NCI-H69 (cell line): Measurements from ENCODE around the gene GLRA1.
"Not testable (repeated sequence)": the region's sequence is repeated elsewhere in the genome, so short reads cannot be mapped to it uniquely, and the experiment has no call there.

ENCODE experiments used
- DNase-seq: peaks from one replicate; lab custom pipeline; 2025; lab: John Stamatoyannopoulos, UW

GLRA1 gene

GRCh38 chr5:151815051-151815450 lies 109.6 kb downstream of the GLRA1 start:
- DNase-seq = no peak

DNA sequence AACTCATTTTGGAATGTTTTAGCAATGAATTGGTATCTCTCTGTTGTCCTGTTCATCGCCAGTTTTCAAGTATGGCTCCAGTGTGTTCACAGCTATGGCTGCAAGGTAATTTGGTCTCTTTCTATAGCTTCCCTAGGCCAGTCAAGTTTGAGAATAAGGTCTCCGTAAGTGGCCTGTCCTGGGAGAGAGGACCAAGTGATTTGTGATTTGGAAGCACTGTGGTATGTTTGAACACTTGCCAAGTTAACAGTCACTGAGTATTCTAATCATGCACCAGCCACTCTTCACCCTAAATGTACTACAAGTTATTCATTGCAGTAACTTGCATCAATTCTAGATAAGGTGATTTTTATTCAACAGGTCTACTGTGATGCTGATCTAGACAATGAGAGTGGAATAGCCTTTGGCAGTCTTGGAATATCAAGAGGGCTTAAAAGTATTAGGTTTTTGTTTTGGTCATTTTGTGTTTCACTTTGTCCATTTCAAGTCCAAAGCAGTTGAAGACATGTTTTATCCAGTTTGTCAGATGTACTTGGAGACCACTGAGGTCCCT lies 111.8 kb downstream of the GLRA1 start:
- no peak for DNase-seq

- DNase-seq = no peak
These were observed 112.9 kb downstream of the GLRA1 start for GRCh38 chr5:151811593-151812321.

DNA sequence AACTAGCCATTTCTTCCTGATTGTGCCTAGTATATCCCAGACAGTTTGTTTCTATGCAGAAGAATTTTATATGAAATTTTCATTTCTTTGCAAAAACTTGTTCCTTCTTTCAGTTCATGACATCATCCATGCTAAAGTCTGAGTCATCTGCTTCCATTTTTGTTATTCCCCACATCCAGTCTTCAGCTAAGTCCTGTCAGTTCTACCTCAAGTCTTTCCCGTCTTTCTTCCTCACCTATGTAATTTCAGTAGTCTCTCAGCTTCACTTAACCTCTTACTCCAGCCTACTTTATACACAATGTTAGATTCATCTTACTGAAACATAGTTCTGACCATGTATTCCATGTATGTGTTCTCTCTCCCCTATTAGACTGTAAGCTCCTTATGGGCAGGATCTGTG lies 113.8 kb downstream of the GLRA1 start:
- DNase-seq = no peak

DNA sequence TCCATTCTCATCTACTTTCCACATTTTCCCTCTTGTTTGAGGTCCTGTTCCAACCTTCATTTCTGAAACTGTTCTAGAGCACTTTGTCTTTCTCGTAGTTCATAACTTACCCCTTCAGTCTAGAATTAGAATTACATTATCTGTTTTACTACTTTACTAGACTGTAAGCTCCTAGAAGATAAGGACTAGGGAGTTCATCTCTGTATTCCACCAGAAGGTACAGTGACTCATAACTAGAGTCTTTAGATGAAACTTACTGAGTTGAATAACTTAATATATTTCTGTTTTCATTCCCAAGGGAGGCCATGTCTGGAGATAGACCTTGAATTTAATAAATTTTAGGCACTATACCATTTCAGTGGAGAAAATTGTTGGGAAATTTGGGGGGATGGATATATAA lies 114.2 kb downstream of the GLRA1 start:
- no peak for DNase-seq

DNA sequence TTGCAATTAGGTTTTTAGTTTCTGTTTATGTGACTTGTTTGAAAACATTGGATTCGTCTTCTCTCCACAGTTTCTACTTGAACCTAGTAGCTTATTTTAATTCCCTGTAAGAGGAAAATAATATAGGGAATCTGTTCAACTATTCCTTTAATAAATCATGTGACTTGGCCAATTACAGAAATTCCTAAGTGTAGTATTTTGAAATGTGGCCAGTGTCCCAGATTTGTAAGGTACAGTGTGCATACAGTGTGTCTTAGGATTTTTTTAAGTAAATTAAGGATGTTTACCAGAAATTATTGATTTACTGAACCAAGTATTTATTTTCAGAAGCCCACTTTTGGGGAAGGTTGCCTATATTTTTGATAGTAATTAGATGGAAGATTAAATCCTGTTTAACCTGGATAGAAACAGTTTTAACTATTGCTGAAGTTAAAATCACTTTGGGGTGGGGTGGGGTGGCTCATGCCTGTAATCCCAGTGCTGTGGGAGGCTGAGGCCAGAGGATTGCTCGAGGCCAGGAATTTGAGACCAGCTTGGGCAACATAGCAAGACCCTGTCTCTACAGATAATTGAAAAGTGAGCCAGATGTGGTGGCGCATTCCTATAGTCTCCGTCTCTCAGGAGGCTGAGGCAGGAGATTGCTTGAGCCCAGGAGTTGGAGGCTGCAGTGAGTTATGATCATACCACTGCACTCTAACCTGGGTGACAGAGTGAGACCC lies 116.0 kb downstream of the GLRA1 start:
- DNase-seq = no peak

- DNase-seq = no peak
These were observed 119.0 kb downstream of the GLRA1 start for GRCh38 chr5:151805414-151806223.

DNA sequence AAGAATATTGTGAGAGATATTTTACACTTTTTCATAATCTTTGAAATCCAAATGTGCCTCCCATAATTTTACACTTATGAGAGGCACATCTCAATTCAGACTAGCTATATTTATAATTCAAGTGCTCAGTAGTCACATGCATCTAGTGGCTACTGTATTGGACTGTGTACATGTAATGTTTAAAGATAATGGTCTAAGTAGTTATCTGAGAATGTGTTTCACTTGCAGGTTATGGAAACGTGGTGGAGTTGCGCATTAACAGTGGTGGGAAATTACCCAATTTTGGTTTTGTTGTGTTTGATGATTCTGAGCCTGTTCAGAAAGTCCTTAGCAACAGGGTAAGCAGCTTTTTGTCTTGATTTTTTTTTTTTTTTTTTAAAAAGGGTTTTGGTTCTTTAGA lies 124.1 kb downstream of the GLRA1 start:
- DNase-seq = no peak

- DNase-seq = no peak
These were observed 125.2 kb downstream of the GLRA1 start for GRCh38 chr5:151799407-151799806.

DNA sequence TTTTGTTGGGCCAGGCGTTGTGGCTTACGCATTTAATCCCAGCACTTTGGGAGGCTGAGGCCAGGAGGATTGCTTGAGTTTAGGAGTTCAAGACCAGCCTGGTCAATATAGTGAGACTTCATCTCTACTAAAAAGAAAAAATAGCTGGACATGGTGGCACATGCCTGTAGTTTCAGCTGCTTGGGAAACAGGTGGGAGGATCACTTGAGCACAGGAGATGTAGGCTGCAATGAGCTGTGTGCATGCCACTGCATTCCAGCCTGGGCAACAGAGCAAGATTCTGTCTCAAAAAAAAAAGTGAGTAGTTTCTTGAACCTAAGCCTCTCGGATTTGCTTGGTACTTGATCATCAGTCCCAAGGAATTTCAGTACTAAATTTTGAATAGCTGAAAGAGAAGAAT lies 126.0 kb downstream of the GLRA1 start:
- DNase-seq = no peak

DNA sequence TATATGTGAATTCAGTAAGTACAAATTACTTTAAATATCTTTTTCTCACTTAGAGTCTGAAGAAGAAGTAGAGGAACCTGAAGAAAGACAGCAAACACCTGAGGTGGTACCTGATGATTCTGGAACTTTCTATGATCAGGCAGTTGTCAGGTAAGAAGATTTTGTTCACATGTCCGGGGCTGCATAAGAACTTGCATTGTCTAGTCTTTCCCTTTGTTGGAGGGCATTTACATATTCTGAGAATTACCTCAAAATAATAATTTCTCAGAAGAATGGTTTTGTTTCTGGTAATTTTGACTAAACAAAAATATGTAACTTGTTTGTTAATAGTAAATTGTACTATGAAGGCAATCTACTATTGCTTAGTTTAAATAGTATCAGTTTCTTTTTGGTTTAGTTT lies 129.2 kb downstream of the GLRA1 start:
- no peak for DNase-seq

- DNase-seq = no peak
These were observed 131.3 kb downstream of the GLRA1 start for GRCh38 chr5:151793358-151793757.

- DNase-seq = no peak
These were observed 136.8 kb downstream of the GLRA1 start for GRCh38 chr5:151787817-151788216.

DNA sequence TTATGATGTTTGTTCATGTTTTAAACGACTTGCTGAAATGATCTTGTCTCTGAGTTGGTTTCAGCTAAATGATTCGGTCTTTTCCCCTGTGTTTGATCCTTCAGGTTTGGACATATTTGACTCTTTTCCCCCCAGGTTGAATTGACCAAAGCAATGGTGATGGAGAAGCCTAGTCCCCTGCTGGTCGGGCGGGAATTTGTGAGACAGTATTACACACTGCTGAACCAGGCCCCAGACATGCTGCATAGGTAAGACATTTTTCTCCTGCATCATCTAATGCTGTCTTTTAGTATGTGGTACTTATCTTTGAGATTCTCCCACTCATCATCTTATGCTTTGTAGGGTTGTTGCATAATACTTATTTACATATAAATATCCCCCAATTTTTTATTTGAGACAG lies 138.2 kb downstream of the GLRA1 start:
- no peak for DNase-seq

- DNase-seq = no peak
These were observed 140.5 kb downstream of the GLRA1 start for GRCh38 chr5:151784141-151784540.

DNA sequence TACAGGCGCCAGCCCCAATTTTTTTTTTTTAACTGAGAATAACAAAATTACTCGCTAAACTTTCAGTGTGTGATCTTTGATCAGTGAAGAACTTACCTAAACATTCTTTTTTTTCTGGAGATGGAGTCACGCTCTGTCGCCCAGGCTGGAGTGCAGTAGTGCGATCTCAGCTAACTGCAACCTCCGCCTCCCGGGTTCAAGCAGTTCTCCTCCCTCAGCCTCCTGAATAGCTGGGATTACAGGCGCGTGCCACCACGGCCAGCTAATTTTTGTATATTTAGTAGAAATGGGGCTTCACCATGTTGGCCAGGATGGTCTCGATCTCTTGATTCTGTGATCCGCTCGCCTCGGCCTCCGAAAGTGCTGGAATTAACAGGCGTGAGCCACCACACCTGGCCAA lies 141.0 kb downstream of the GLRA1 start:
- not testable (repeated sequence) for DNase-seq

- no peak for DNase-seq
These were observed 143.4 kb downstream of the GLRA1 start for GRCh38 chr5:151781201-151781600.

- no peak for DNase-seq
These were observed 144.3 kb downstream of the GLRA1 start for GRCh38 chr5:151780348-151780747.

DNA sequence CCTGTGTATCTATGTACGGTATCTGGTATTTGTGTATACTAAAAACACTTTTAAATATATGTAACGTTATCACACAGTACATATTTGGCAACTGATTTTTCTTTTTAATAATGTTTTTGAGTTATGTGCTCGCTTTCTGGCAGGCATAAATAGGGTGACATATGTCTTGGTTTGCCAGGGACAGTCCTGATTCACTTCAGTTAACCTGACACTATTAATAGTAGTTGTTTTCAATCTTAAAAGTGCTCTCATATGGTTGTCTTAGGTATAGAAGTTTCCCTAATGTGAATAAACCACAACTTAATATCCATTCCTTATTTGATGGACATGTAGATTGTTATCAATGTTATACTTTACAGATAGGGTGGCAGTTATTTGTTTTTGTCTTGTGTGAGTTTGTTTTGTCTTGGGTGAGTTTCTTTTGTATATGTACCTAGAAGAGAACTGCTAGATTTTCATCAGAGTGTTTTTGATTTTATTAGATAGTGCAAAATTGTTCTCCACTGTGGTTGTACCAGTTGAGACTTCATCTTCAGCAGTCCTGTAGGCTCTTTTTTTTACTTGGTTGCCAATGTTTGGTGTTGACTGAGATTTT lies 145.0 kb downstream of the GLRA1 start:
- no peak for DNase-seq

GRCh38 chr5:151775025-151775606 lies 149.5 kb downstream of the GLRA1 start:
- peak; percentile 35 for DNase-seq

DNA sequence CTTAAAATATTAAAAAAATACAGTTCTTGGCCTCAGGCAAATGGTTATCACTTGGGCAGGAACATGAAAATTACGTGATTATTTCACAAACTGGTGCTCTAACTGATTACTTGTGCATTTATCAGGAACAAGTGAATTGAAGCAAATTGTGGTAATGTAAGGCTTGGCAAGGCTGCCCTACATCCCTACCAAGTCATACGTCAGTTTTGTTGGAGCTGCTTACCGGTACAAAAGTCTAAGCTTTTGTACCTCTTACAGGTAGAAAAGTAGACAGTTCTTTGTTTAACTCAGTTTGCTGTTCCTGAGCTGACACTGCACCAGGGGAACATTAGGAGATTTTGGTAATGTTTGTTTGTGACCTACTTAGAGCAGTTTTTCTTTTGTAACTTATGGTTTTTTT lies 150.7 kb downstream of the GLRA1 start:
- DNase-seq = peak; percentile 43
